ENCODE measurements around the gene FDXR. TPM values are rescaled to one million over a fixed set of nuclear protein-coding genes. Genes with fewer than 3 reads are reported as not detected.

Gene FDXR
- total and polyA plus RNA-seq, 9 of the 15 experiments (the other 6 are each of a cell fraction or from before 2014, with no cell fraction given), result 0.89 to 70.7 (median 30.9) TPM

- no peak for TF ChIP-seq POLR3A (IDR thresholded peaks at IDR 0.05; ENCODE audit: borderline replicate concordance, extremely low read depth, insufficient read depth, insufficient read length)
- TF ChIP-seq SMARCC2 (IDR thresholded peaks at IDR 0.05; ENCODE audit: low read depth), result peak; percentile 43; the same call in 1 of the 2 replicates
- TF ChIP-seq EZH2 (IDR thresholded peaks at IDR 0.05; ENCODE audit: borderline replicate concordance, low read depth, low read length), result no peak
- TF ChIP-seq RBM15 (IDR thresholded peaks at IDR 0.05; ENCODE audit: insufficient read depth, low read length), result no peak
- 0 out of 2 replicates have a peak, but pooled peaks have one; percentile 35 for TF ChIP-seq KDM2B (CRISPR knock-in tag; IDR thresholded peaks at IDR 0.05)
- no peak for TF ChIP-seq ZFP1 (CRISPR knock-in tag; IDR thresholded peaks at IDR 0.05)
- TF ChIP-seq PTTG1 (tag; IDR thresholded peaks at IDR 0.05; ENCODE audit: low read depth), result no peak
- no peak for TF ChIP-seq ELF1 (tag; IDR thresholded peaks at IDR 0.05)
- no peak for TF ChIP-seq HDAC8 (tag; IDR thresholded peaks at IDR 0.05)
- no peak for TF ChIP-seq TCF3 (CRISPR knock-in tag; IDR thresholded peaks at IDR 0.05)
- no peak for TF ChIP-seq STAT6 (CRISPR knock-in tag; IDR thresholded peaks at IDR 0.05)
- TF ChIP-seq TOE1 (IDR thresholded peaks at IDR 0.05; ENCODE audit: borderline replicate concordance), result no peak
- TF ChIP-seq TOE1 (CRISPR knock-in tag; IDR thresholded peaks at IDR 0.05; ENCODE audit: borderline replicate concordance, low read depth), result no peak
- TF ChIP-seq SAFB (IDR thresholded peaks at IDR 0.05; ENCODE audit: borderline replicate concordance, low read depth, low read length), result no peak
- TF ChIP-seq SMARCB1 (IDR thresholded peaks at IDR 0.05; ENCODE audit: insufficient read length, low read depth), result no peak
- TF ChIP-seq, protein P1, sequence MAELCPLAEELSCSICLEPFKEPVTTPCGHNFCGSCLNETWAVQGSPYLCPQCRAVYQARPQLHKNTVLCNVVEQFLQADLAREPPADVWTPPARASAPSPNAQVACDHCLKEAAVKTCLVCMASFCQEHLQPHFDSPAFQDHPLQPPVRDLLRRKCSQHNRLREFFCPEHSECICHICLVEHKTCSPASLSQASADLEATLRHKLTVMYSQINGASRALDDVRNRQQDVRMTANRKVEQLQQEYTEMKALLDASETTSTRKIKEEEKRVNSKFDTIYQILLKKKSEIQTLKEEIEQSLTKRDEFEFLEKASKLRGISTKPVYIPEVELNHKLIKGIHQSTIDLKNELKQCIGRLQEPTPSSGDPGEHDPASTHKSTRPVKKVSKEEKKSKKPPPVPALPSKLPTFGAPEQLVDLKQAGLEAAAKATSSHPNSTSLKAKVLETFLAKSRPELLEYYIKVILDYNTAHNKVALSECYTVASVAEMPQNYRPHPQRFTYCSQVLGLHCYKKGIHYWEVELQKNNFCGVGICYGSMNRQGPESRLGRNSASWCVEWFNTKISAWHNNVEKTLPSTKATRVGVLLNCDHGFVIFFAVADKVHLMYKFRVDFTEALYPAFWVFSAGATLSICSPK (IDR thresholded peaks at IDR 0.05; ENCODE audit: borderline replicate concordance), result 0 out of 2 replicates have a peak, but pooled peaks have one; percentile 75
- no peak for TF ChIP-seq ZBTB1 (CRISPR knock-in tag; IDR thresholded peaks at IDR 0.05; ENCODE audit: borderline replicate concordance, low read depth)
- TF ChIP-seq ZNF589 (CRISPR knock-in tag; IDR thresholded peaks at IDR 0.05; ENCODE audit: low read depth), result no peak
- TF ChIP-seq ZNF184 (CRISPR knock-in tag; IDR thresholded peaks at IDR 0.05), result no peak
- TF ChIP-seq MITF (IDR thresholded peaks at IDR 0.05), result no peak
Observed at GRCh38 chr17:74872313-74873036, at the start of gene FDXR (continued).
